ENCODE measurements around the gene ACO2. TPM values are rescaled to one million over a fixed set of nuclear protein-coding genes. Genes with fewer than 3 reads are reported as not detected.

Gene ACO2
- total and polyA plus RNA-seq, 12 donors: 35.5 to 212 (median 134) TPM

GRCh38 chr22:41521126-41521525 is 52.2 kb downstream of the ACO2 start:
- H3K27ac ChIP-seq: no peak overlapping the region
- WGBS, 4 donors: 71 to 86% (median 83%) methylated on average over 3 of the region's 3 CpGs
- DNase-seq: no peak
- H3K27me3 ChIP-seq: no peaks in the 10 kb centered on the region
- intact Hi-C loops (cut with DNase I): no loop called here
- peaks cover 0 to 46% of the 10 kb centered on the region in 2 donors for H3K36me3 ChIP-seq (replicated peaks in 1 of 2)
- no peak overlapping the region for H3K4me3 ChIP-seq
- TF ChIP-seq CTCF (IDR thresholded peaks at IDR 0.05): no peak
- no peak for TF ChIP-seq POLR2A (IDR thresholded peaks at IDR 0.05)
- peaks cover 16 to 44% of the 10 kb centered on the region in 2 donors for H3K4me1 ChIP-seq (replicated peaks in 1 of 2)
- H3K9me3 ChIP-seq (replicated peaks in 1 of 3): no peaks in the 10 kb centered on the region

GRCh38 chr22:41522813-41523212 is 53.9 kb downstream of the ACO2 start:
- peaks cover 0 to 54% of the 10 kb centered on the region in 2 donors for H3K36me3 ChIP-seq (replicated peaks in 1 of 2)
- peaks cover 16 to 47% of the 10 kb centered on the region in 2 donors for H3K4me1 ChIP-seq (replicated peaks in 1 of 2)
- DNase-seq: no peak
- H3K27me3 ChIP-seq: no peaks in the 10 kb centered on the region
- peak overlapping the region; percentile 34 to 94 (median 90) for H3K27ac ChIP-seq
- H3K9me3 ChIP-seq (replicated peaks in 1 of 3): no peaks in the 10 kb centered on the region
- TF ChIP-seq CTCF (IDR thresholded peaks at IDR 0.05) (no peak), POLR2A (IDR thresholded peaks at IDR 0.05) (no peak)
- intact Hi-C loops (cut with DNase I): no loop called here
- H3K4me3 ChIP-seq: no peak overlapping the region
- 83 to 95% (median 91%) methylated on average over 7 to 9 of the region's 9 CpGs for WGBS, 4 donors

- H3K27me3 ChIP-seq: no peaks in the 10 kb centered on the region
- intact Hi-C loops (cut with DNase I): no loop called here
- H3K9me3 ChIP-seq (replicated peaks in 1 of 3): no peaks in the 10 kb centered on the region
- WGBS, 4 donors: 39 to 44% (median 41%) methylated on average over 4 to 21 of the region's 21 CpGs
- peak overlapping the region; percentile 34 to 94 (median 90) for H3K27ac ChIP-seq
- H3K4me3 ChIP-seq: no peak overlapping the region
- no peak for TF ChIP-seq POLR2A (IDR thresholded peaks at IDR 0.05)
- no peak for TF ChIP-seq CTCF (IDR thresholded peaks at IDR 0.05)
- peaks cover 0 to 54% of the 10 kb centered on the region in 2 donors for H3K36me3 ChIP-seq (replicated peaks in 1 of 2)
- peak in 5 of 7 donors; percentile 58 to 76 (median 75) for DNase-seq
- H3K4me1 ChIP-seq (replicated peaks in 1 of 2): peaks cover 16 to 43% of the 10 kb centered on the region in 2 donors
These were observed 54.7 kb downstream of the ACO2 start for GRCh38 chr22:41523464-41524221.

- peaks cover 0 to 56% of the 10 kb centered on the region in 2 donors for H3K36me3 ChIP-seq (replicated peaks in 1 of 2)
- H3K9me3 ChIP-seq (replicated peaks in 1 of 3): no peaks in the 10 kb centered on the region
- peaks cover 16 to 43% of the 10 kb centered on the region in 2 donors for H3K4me1 ChIP-seq (replicated peaks in 1 of 2)
- peak in 1 of 6 experiments; percentile 21 for TF ChIP-seq CTCF (IDR thresholded peaks at IDR 0.05)
- TF ChIP-seq POLR2A (IDR thresholded peaks at IDR 0.05): no peak
- H3K27ac ChIP-seq: peak overlapping the region; percentile 34 to 94 (median 90)
- WGBS, 4 donors: 28 to 37% (median 33%) methylated on average over 11 to 13 of the region's 13 CpGs
- no peaks in the 10 kb centered on the region for H3K27me3 ChIP-seq
- H3K4me3 ChIP-seq: no peak overlapping the region
- intact Hi-C loops (cut with DNase I): no loop called here
- peak; percentile 70 to 93 (median 87) for DNase-seq
These were observed 55.3 kb downstream of the ACO2 start for GRCh38 chr22:41524251-41524661.
